GM12865 (cell line): ENCODE measurements around the gene FILIP1.

Experiments used
- DNase-seq: peaks from one replicate; pipeline ENCODE4 v3.0.0; 2010; ENCODE audit warnings: low read depth
- H3K4me3 ChIP-seq: 2 replicates; pipeline ENCODE4 v1.5.1; 2011; ENCODE audit warnings: mild to moderate bottlenecking, low read depth, low read length, control low read depth
- TF ChIP-seq, protein P1 (sequence below): IDR thresholded peaks from 2 replicates; pipeline ENCODE4 v1.5.1; 2011; ENCODE audit warnings: low read length, control low read depth, low read depth, inconsistent platforms; ENCODE audit not compliant: insufficient read depth; ENCODE audit errors: missing control alignments

The FILIP1 gene

DNA sequence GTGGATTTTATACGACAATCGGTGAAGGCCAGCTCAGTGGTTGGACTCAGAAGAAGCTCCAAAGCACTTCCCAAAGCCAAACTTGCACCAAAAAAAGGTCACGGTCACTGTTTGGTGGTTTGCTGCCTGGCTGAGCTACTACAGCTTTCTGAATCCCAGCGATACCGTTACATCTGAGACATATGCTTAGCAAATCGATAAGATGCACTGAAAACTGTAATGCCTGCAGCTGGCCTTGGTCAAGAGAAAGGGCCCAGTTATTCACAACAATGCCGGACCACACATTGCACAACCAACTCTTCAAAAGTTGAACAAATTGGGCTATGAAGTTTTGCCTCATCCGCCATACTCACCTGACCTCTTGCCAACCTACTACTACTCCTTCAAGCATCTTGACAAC, 70.2 kb downstream of the FILIP1 start:
- TF ChIP-seq, protein P1, sequence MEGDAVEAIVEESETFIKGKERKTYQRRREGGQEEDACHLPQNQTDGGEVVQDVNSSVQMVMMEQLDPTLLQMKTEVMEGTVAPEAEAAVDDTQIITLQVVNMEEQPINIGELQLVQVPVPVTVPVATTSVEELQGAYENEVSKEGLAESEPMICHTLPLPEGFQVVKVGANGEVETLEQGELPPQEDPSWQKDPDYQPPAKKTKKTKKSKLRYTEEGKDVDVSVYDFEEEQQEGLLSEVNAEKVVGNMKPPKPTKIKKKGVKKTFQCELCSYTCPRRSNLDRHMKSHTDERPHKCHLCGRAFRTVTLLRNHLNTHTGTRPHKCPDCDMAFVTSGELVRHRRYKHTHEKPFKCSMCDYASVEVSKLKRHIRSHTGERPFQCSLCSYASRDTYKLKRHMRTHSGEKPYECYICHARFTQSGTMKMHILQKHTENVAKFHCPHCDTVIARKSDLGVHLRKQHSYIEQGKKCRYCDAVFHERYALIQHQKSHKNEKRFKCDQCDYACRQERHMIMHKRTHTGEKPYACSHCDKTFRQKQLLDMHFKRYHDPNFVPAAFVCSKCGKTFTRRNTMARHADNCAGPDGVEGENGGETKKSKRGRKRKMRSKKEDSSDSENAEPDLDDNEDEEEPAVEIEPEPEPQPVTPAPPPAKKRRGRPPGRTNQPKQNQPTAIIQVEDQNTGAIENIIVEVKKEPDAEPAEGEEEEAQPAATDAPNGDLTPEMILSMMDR: no peak
- no peak overlapping the region for H3K4me3 ChIP-seq
- no peak for DNase-seq

GRCh38 chr6:75422024-75422639, 71.5 kb downstream of the FILIP1 start:
- DNase-seq: no peak
- no peak overlapping the region for H3K4me3 ChIP-seq
- TF ChIP-seq, protein P1: no peak

DNA sequence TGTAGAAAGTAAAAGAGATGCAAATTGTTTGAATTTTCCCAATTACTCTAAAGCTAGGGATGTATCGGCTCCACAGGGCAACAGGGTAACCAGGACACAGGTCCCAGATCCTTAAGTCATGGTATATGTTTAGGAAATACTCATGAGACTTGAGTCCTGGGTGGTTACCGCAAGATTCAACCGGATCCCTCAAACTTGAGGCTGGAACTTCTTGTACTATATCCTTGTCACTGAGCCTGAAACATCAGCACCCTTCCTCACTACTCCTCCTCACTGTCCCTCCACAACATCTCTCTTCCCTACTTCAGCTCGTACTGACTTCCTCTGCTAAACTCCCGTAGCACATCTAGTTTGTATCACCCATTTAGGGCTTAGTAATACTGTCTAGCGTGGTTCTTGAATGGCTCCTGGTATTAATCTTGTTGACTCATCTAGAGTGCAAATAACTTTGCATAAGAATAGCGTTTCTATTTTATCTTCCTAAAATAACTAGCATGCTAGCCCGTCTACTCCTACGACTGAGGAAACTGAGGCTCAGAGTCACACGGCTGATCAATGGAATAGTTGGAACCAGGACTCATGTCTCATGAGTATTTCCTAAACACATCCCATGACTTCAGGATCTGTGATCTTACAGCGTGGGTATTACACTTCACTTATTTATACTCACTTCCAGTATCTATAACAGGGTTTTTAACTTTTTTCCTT, 72.1 kb downstream of the FILIP1 start:
- DNase-seq: no peak
- TF ChIP-seq, protein P1: no peak
- H3K4me3 ChIP-seq: no peak overlapping the region

DNA sequence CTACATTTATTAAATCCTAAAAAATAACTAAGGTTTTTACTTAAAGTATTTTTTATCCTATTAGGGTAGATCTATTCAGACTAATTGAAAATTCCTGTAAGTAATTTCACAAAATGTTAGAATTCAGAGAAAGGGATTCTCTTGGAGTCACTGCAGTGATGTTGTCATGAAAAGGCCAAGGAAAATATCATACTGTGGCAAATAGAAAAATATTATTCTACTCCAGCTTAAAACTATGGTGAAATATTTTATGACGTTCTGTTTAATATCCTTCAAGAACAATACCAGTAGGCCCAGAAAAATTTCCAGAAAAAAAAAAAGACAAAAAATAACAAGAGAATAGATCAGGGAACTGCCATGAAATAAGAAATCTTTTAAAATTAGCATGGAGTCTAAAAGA, 73.6 kb downstream of the FILIP1 start:
- TF ChIP-seq, protein P1: no peak
- no peak for DNase-seq
- no peak overlapping the region for H3K4me3 ChIP-seq

DNA sequence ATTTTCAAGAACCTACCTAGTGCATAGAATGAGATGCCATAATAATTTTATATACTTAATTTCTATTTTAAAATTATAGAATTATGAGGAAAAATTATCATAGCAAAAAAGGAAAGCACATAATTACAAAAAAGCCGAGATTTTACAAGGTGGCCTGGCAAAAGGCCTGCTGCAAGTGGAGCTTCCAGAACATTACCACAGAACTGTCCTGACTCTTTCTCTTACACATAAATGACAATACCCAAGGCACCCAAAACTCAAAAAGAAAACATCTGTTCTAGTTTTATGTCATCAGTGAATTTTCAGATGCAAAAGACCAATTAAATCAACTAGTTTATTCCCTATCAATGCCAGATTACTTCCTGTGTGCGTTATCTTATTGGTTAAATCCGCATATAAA, 74.2 kb downstream of the FILIP1 start:
- TF ChIP-seq, protein P1: no peak
- no peak overlapping the region for H3K4me3 ChIP-seq
- DNase-seq: no peak

DNA sequence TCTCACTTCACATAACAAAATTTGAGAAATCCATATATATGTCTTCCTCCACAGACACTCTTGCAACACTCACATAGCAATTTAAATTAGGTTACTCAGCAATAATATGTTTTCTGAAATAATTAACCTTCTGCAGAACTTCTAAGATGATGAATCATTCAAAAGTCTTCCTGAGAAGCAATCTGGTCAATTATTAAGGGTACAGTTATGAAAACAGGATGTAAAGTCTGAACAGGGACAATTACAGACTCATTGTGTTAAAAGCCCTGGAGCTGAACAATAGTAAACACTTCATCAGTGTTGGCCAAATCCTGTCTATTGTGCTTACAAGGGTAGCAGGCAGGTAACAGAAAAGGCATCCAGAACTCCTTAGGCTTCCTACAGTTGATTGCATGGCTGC, 75.4 kb downstream of the FILIP1 start:
- DNase-seq: no peak
- no peak overlapping the region for H3K4me3 ChIP-seq
- TF ChIP-seq, protein P1: no peak
